ENCODE measurements around the gene SULF2.

DNA sequence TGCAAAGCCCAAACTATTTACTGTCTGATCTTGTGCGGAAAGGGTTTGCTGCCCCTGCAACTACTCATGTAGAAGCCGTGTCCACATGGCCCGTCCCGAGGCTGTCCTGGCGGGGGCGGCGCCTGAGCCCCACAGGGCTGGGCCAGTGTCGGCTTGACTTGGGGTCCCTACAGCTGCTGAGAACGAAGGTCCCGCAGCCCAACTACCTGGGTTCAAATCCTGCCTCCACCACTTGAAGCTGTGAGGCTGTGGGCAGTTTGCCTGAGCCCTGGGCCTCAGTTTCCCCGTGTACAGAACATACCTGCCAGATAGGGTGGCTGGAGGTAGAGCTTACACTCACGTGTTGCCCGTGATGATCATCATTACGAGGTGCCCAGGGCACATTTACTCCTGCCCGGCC is 111.1 kb downstream of the SULF2 start:
- TF ChIP-seq, protein P1, sequence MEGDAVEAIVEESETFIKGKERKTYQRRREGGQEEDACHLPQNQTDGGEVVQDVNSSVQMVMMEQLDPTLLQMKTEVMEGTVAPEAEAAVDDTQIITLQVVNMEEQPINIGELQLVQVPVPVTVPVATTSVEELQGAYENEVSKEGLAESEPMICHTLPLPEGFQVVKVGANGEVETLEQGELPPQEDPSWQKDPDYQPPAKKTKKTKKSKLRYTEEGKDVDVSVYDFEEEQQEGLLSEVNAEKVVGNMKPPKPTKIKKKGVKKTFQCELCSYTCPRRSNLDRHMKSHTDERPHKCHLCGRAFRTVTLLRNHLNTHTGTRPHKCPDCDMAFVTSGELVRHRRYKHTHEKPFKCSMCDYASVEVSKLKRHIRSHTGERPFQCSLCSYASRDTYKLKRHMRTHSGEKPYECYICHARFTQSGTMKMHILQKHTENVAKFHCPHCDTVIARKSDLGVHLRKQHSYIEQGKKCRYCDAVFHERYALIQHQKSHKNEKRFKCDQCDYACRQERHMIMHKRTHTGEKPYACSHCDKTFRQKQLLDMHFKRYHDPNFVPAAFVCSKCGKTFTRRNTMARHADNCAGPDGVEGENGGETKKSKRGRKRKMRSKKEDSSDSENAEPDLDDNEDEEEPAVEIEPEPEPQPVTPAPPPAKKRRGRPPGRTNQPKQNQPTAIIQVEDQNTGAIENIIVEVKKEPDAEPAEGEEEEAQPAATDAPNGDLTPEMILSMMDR (IDR thresholded peaks at IDR 0.05), result no peak
- no peak for TF ChIP-seq EZH2 (IDR thresholded peaks at IDR 0.05; ENCODE audit: borderline replicate concordance, insufficient read depth, low read depth, low read length, poor library complexity, severe bottlenecking)
